Naive B cell (primary cell): ENCODE results near the gene TERB1. TPM values are rescaled to one million over a fixed set of nuclear protein-coding genes. Genes with fewer than 3 reads are reported as not detected.

ENCODE experiments used
- polyA plus RNA-seq, 6 donors: library from polyadenylated mRNA; unstranded; fragments of 300-500 nt; fragmentation: Illumina TruSeq; gene quantifications; one replicate each; pipeline ENCODE4 v1.2.3, GENCODE V29; 2021; ENCODE audit warnings: low read depth in 6 of 6

TERB1 gene
- polyA plus RNA-seq, 6 donors from 2014 or later = not detected

Other genes with a start within 250 kb of the TERB1 start
- gene CKLF, start 249.0 kb downstream of the TERB1 start, polyA plus RNA-seq = 100 to 1,000 TPM in 1 of 6 donors, 10 to 100 TPM in 5; 55.2 to 108 (median 67.7) TPM
- gene CMTM1, start 235.1 kb downstream of the TERB1 start, polyA plus RNA-seq = under 1 TPM in 4 of 6 donors, not detected in 2; 0.49 to 0.97 (median 0.70) TPM
- gene CMTM2, start 222.1 kb downstream of the TERB1 start, polyA plus RNA-seq = 1 to 10 TPM in 3 of 6 donors, not detected in 3; 1.0 to 4.1 (median 2.7) TPM
- 10 to 100 TPM; 17.0 to 24.3 (median 19.1) TPM for gene CMTM3, start 196.9 kb downstream of the TERB1 start, polyA plus RNA-seq
- under 1 TPM in 1 of 6 donors, not detected in 5; 0.20 TPM for gene CMTM4, start 104.8 kb downstream of the TERB1 start, polyA plus RNA-seq
- gene DYNC1LI2, start 50.0 kb downstream of the TERB1 start, polyA plus RNA-seq = 10 to 100 TPM; 10.5 to 33.8 (median 23.4) TPM
- 10 to 100 TPM; 46.7 to 87.4 (median 54.6) TPM for gene NAE1, start 29.4 kb upstream of the TERB1 start, polyA plus RNA-seq
- not detected for gene CA7, start 42.8 kb upstream of the TERB1 start, polyA plus RNA-seq
- 1 to 10 TPM; 1.4 to 5.8 (median 1.8) TPM for gene PDP2, start 78.9 kb upstream of the TERB1 start, polyA plus RNA-seq
- gene CDH16, start 117.3 kb upstream of the TERB1 start, polyA plus RNA-seq = not detected
- under 1 TPM in 1 of 6 donors, not detected in 5; 0.43 TPM for gene RRAD, start 124.0 kb upstream of the TERB1 start, polyA plus RNA-seq
- gene CIAO2B, start 132.8 kb upstream of the TERB1 start, polyA plus RNA-seq = 100 to 1,000 TPM in 3 of 6 donors, 10 to 100 TPM in 3; 69.0 to 114 (median 100) TPM
- gene CES2, start 133.9 kb upstream of the TERB1 start, polyA plus RNA-seq = 10 to 100 TPM; 16.3 to 25.7 (median 21.0) TPM
- gene CES3, start 159.7 kb upstream of the TERB1 start, polyA plus RNA-seq = under 1 TPM in 1 of 6 donors, not detected in 5; 0.66 TPM
- 1 to 10 TPM in 4 of 6 donors, under 1 TPM in 2; 0.61 to 5.8 (median 1.4) TPM for gene CES4A, start 187.0 kb upstream of the TERB1 start, polyA plus RNA-seq
- gene CBFB, start 227.6 kb upstream of the TERB1 start, polyA plus RNA-seq = 10 to 100 TPM; 51.8 to 94.4 (median 70.5) TPM